Measurements from ENCODE around the gene DUSP1. TPM values are rescaled to one million over a fixed set of nuclear protein-coding genes. Genes with fewer than 3 reads are reported as not detected.

DUSP1 gene
- polyA plus RNA-seq, 1 donor from 2014 or later = 48.3 TPM

DNA sequence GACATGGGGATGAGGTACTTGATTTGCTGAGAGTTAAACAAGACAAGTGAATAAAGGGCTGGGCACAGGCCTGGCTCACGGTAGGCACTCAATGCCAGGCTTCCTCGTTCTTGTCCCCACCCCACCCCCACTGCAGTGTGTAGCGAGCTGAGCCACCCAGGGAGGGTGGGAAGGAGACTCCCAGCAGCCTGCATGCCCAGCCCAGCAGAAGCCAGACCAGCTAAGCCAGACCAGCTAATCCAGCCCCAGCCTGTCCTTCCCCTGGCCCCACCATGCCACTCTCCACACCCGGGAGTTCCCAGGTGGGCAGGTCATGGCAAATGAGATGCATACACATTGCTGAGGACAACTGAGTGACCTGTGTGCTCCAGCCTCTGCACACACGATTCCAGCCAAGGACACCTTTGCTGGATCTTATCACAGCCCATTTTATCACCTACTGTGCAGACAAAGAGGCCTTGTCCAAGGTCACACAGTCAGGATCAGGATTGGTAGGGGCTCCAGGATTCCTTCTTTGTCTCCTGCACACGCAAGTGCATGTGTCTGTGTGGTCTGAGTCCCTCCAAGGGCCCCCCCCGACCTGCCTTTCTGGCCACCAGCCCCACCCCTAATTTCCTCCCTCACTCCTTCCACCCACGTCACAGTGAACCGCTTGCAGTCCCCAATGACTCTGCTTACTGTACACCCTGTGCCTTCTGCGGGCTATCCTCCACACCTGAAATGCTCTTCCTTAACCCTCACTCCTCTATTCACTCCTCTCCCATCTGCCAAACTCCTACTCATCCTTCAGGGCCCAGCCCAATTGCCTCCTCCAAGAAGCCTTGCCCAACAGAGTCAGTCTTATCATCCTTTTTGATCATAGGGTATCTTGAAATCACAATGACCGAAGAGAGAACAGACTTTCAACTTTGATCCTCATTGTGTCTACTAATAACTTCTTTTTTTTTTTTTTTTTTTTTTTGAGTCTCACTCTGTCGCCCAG, 26.6 kb downstream of the DUSP1 start:
- Histone ChIP-seq H3K27ac (ENCODE audit: low read length) (no peak overlapping the region), H3F3A (ENCODE audit: insufficient read depth, low read length, poor library complexity, severe bottlenecking) (no peaks in the 10 kb centered on the region), H4K20me1 (ENCODE audit: insufficient read depth) (no peaks in the 10 kb centered on the region), H3K79me2 (replicated peaks; ENCODE audit: insufficient read depth, low read length) (no peaks in the 10 kb centered on the region), H3K9ac (ENCODE audit: low read length) (no peak overlapping the region), H2AFZ (ENCODE audit: low read depth, low read length) (no peak overlapping the region), H3K27me3 (ENCODE audit: insufficient read depth, low read depth, low read length) (no peaks in the 10 kb centered on the region), H3K9me3 (ENCODE audit: low read length) (no peaks in the 10 kb centered on the region), H3K9me2 (ENCODE audit: insufficient read depth, low read length) (no peaks in the 10 kb centered on the region), H3K36me3 (ENCODE audit: insufficient read depth, low read length) (no peaks in the 10 kb centered on the region), H3K4me2 (ENCODE audit: low read length) (no peak overlapping the region), H3K4me3 (ENCODE audit: low read length) (no peak overlapping the region)
- TF ChIP-seq POLR2AphosphoS5 (IDR thresholded peaks at IDR 0.05) (no peak), EZH2 (IDR thresholded peaks at IDR 0.05; ENCODE audit: borderline replicate concordance, insufficient read depth, low read length, poor library complexity, severe bottlenecking) (no peak), RAD21 (conservative IDR thresholded peaks at IDR 0.05) (no peak), EP300 (conservative IDR thresholded peaks at IDR 0.05; ENCODE audit: poor library complexity, severe bottlenecking) (no peak), MXI1 (conservative IDR thresholded peaks at IDR 0.05; ENCODE audit: poor library complexity, severe bottlenecking) (no peak), TAF1 (IDR thresholded peaks at IDR 0.05; ENCODE audit: low read depth) (no peak), SMC3 (conservative IDR thresholded peaks at IDR 0.05; ENCODE audit: poor library complexity) (no peak)
- TF ChIP-seq, protein P1, sequence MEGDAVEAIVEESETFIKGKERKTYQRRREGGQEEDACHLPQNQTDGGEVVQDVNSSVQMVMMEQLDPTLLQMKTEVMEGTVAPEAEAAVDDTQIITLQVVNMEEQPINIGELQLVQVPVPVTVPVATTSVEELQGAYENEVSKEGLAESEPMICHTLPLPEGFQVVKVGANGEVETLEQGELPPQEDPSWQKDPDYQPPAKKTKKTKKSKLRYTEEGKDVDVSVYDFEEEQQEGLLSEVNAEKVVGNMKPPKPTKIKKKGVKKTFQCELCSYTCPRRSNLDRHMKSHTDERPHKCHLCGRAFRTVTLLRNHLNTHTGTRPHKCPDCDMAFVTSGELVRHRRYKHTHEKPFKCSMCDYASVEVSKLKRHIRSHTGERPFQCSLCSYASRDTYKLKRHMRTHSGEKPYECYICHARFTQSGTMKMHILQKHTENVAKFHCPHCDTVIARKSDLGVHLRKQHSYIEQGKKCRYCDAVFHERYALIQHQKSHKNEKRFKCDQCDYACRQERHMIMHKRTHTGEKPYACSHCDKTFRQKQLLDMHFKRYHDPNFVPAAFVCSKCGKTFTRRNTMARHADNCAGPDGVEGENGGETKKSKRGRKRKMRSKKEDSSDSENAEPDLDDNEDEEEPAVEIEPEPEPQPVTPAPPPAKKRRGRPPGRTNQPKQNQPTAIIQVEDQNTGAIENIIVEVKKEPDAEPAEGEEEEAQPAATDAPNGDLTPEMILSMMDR (IDR thresholded peaks at IDR 0.05; ENCODE audit: poor library complexity, severe bottlenecking) = no peak
- TF ChIP-seq, protein P2, sequence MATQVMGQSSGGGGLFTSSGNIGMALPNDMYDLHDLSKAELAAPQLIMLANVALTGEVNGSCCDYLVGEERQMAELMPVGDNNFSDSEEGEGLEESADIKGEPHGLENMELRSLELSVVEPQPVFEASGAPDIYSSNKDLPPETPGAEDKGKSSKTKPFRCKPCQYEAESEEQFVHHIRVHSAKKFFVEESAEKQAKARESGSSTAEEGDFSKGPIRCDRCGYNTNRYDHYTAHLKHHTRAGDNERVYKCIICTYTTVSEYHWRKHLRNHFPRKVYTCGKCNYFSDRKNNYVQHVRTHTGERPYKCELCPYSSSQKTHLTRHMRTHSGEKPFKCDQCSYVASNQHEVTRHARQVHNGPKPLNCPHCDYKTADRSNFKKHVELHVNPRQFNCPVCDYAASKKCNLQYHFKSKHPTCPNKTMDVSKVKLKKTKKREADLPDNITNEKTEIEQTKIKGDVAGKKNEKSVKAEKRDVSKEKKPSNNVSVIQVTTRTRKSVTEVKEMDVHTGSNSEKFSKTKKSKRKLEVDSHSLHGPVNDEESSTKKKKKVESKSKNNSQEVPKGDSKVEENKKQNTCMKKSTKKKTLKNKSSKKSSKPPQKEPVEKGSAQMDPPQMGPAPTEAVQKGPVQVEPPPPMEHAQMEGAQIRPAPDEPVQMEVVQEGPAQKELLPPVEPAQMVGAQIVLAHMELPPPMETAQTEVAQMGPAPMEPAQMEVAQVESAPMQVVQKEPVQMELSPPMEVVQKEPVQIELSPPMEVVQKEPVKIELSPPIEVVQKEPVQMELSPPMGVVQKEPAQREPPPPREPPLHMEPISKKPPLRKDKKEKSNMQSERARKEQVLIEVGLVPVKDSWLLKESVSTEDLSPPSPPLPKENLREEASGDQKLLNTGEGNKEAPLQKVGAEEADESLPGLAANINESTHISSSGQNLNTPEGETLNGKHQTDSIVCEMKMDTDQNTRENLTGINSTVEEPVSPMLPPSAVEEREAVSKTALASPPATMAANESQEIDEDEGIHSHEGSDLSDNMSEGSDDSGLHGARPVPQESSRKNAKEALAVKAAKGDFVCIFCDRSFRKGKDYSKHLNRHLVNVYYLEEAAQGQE (IDR thresholded peaks at IDR 0.05; ENCODE audit: borderline replicate concordance) = no peak

DNA sequence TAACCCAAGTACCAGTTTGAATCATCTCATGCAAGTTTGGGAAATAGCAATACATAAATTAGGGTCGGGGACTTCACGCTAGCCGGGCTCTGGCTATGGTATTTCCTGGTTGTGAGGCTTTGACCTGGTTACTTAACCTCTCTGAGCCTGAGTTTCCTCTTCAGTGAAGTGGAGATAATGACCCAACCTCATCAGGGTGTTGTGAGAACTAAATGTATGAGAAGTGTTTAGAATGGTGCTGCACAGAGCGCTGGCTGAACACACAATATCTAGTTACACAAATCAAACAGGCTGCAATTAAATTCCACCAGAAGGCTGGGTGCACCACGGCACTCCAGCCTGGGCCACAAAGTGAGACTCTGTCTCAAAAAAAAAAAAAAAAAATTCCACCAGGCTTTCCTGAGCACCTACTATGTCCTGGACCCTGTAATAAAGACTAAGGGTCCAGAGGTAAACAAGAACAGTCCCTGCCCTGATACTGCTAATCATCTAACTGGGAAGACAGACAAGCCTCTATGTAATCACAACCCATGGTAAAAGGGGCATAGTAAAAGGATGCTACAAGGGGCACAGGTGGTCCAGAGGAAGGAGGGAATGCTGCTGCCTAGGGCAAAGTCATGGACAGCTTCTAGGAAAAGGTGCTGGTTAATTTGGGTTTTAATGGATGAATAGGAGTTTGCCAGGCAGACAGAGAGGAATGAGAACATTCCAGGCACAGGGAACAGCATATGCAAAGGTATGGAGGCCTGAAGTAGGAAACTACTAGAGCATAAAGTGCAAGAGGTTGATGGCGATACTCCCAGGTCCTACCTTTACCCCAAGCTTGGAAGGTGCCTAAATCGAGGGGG, 27.7 kb downstream of the DUSP1 start:
- Histone ChIP-seq H3K36me3 (ENCODE audit: insufficient read depth, low read length) (no peaks in the 10 kb centered on the region), H3K79me2 (replicated peaks; ENCODE audit: insufficient read depth, low read length) (no peaks in the 10 kb centered on the region), H3K9me2 (ENCODE audit: insufficient read depth, low read length) (no peaks in the 10 kb centered on the region), H3K4me2 (ENCODE audit: low read length) (no peak overlapping the region), H3K4me3 (ENCODE audit: low read length) (no peak overlapping the region), H3K9me3 (ENCODE audit: low read length) (no peaks in the 10 kb centered on the region), H3K9ac (ENCODE audit: low read length) (no peak overlapping the region), H3F3A (ENCODE audit: insufficient read depth, low read length, poor library complexity, severe bottlenecking) (no peaks in the 10 kb centered on the region), H3K27me3 (ENCODE audit: insufficient read depth, low read depth, low read length) (no peaks in the 10 kb centered on the region), H2AFZ (ENCODE audit: low read depth, low read length) (no peak overlapping the region), H3K27ac (ENCODE audit: low read length) (no peak overlapping the region), H4K20me1 (ENCODE audit: insufficient read depth) (no peaks in the 10 kb centered on the region)
- TF ChIP-seq RAD21 (conservative IDR thresholded peaks at IDR 0.05) = no peak
- TF ChIP-seq SMC3 (conservative IDR thresholded peaks at IDR 0.05; ENCODE audit: poor library complexity) = no peak
- no peak for TF ChIP-seq EZH2 (IDR thresholded peaks at IDR 0.05; ENCODE audit: borderline replicate concordance, insufficient read depth, low read length, poor library complexity, severe bottlenecking)
- TF ChIP-seq EP300 (conservative IDR thresholded peaks at IDR 0.05; ENCODE audit: poor library complexity, severe bottlenecking) = no peak

Measured in neural cell (in vitro differentiated cells).